K562 (cell line): ENCODE results near the gene SERGEF. TPM values are rescaled to one million over a fixed set of nuclear protein-coding genes. Genes with fewer than 3 reads are reported as not detected.

Source experiments
- ATAC-seq: fragments of 200-7000 bp; cut with Tn5 transposase; 3 replicates; pipeline ENCODE4 v1.9.1; 2020; ENCODE audit warnings: moderate library complexity
- BruUV-seq: library from RNA; stranded (reverse); fragments of 400-500 nt; replicated peaks from 2 replicates; lab custom pipeline; 2021; lab: Mats Ljungman, UMichigan
- CTCF ChIA-PET: fragments of 300-600 bp; formaldehyde crosslinking; extraction: SDS; loops from one replicate; lab custom pipeline; 2021; ENCODE audit warnings: low intra/inter-chr PET ratio; lab: Yijun Ruan, JAX
- POLR2A ChIA-PET: fragments of 300-600, 350-650 bp; sonication (Branson Sonifier 250); formaldehyde crosslinking; extraction: SDS; loops from one replicate; lab custom pipeline; 2021; ENCODE audit warnings: antibody characterized with exemption, inconsistent platforms; lab: Yijun Ruan, JAX
- DNase-seq, 4 experiments: peaks; one replicate each; pipeline versions ENCODE4 v3.0.0 to v3.0.0-alpha.2; 2011 to 2018; ENCODE audit warnings: low spot score in 3 of 4, mixed read lengths in 3 of 4; ENCODE audit errors: extremely low read depth in 1 of 4
- FAIRE-seq: peaks from 2 replicates; lab custom pipeline; 2011; peaks lifted over from hg19 to GRCh38; lab: Jason Lieb, UNC
- H2AFZ ChIP-seq: 2 replicates; pipeline ENCODE4 v1.6.0; 2011; ENCODE audit warnings: low read depth, low read length, control low read depth, inconsistent platforms
- H3K27ac ChIP-seq: fragments of 200-600 bp; 3 replicates; pipeline ENCODE4 v1.8.0; 2011; ENCODE audit warnings: low read depth, mild to moderate bottlenecking, control low read depth, inconsistent platforms, low read length, moderate library complexity, mixed read lengths; ENCODE audit errors: extremely low read depth
- H3K27me3 ChIP-seq, 2 experiments: fragments of 300-600 bp in 1 of 2; 2 replicates in 1 of 2; 3 replicates in 1 of 2; pipeline versions ENCODE4 v1.6.0 to v1.8.0; 2011; ENCODE audit warnings: inconsistent platforms in 2 of 2, low read length in 2 of 2, mild to moderate bottlenecking in 1 of 2, mixed read lengths in 1 of 2, moderate library complexity in 1 of 2; ENCODE audit not compliant: control insufficient read depth in 2 of 2, insufficient read depth in 2 of 2
- H3K36me3 ChIP-seq: fragments of 300-600 bp; 3 replicates; pipeline ENCODE4 v1.8.0; 2011; ENCODE audit warnings: mild to moderate bottlenecking, low read length, inconsistent platforms; ENCODE audit not compliant: control insufficient read depth, insufficient read depth
- H3K4me1 ChIP-seq, 2 experiments: fragments of 200-600 bp in 1 of 2; replicated peaks in 1 of 2; 2 replicates in 1 of 2; 3 replicates in 1 of 2; pipeline versions ENCODE4 v1.5.1 to v1.8.0; 2011; ENCODE audit warnings: inconsistent platforms in 2 of 2, low read length in 2 of 2, mild to moderate bottlenecking in 1 of 2, mixed read lengths in 1 of 2, moderate library complexity in 1 of 2; ENCODE audit not compliant: control insufficient read depth in 2 of 2, insufficient read depth in 2 of 2
- H3K4me2 ChIP-seq: 2 replicates; pipeline ENCODE4 v1.6.1; 2011; ENCODE audit warnings: low read length, control low read depth, inconsistent platforms, mixed read lengths; ENCODE audit not compliant: insufficient read depth
- H3K4me3 ChIP-seq: fragments of 200-600 bp; sonication (generic), shearing (Covaris generic); 2 replicates; pipeline ENCODE4 v1.5.1; 2016; ENCODE audit warnings: control low read depth, inconsistent platforms
- H3K79me2 ChIP-seq: fragments of 200-600 bp; 3 replicates; pipeline ENCODE4 v1.8.0; 2011; ENCODE audit warnings: low read length, inconsistent platforms; ENCODE audit not compliant: control insufficient read depth, insufficient read depth
- H3K9ac ChIP-seq, 2 experiments: 2 replicates each; pipeline versions ENCODE4 v1.6.0 to v1.6.1; 2011; ENCODE audit warnings: low read depth in 2 of 2, low read length in 2 of 2, control low read depth in 1 of 2, inconsistent platforms in 1 of 2, mild to moderate bottlenecking in 1 of 2, mixed read lengths in 1 of 2; ENCODE audit not compliant: insufficient read depth in 1 of 2
- H3K9me1 ChIP-seq: one replicate; pipeline ENCODE4 v1.6.0; 2011; ENCODE audit warnings: inconsistent platforms, mild to moderate bottlenecking, low read length, moderate library complexity; ENCODE audit not compliant: control insufficient read depth, insufficient read depth
- H3K9me3 ChIP-seq: replicated peaks from 2 replicates; pipeline ENCODE4 v1.5.1; 2011; ENCODE audit warnings: low read depth, low read length, inconsistent platforms; ENCODE audit not compliant: control insufficient read depth, insufficient read depth
- H4K20me1 ChIP-seq: replicated peaks from 2 replicates; pipeline ENCODE4 v1.6.1; 2011; ENCODE audit warnings: low read length, inconsistent platforms, mixed read lengths; ENCODE audit not compliant: control insufficient read depth, insufficient read depth
- CEBPG ChIP-seq, 3 experiments: fragments of 200-800 bp in 1 of 3; sonication (Bioruptor generic) in 1 of 3; sonication (generic) in 1 of 3; formaldehyde crosslinking in 1 of 3; IDR thresholded peaks in 2 of 3; conservative IDR thresholded peaks in 1 of 3; 2 replicates each; pipeline versions ENCODE4 v1.6.1 to v1.8.0; 2016 to 2022; ENCODE audit warnings: missing compliant biosample characterization in 2 of 3, missing genetic modification characterization in 2 of 3, mild to moderate bottlenecking in 1 of 3, missing genetic modification reagents in 1 of 3
- NKRF ChIP-seq: fragments of 450-650 bp; IDR thresholded peaks from 2 replicates; pipeline ENCODE4 v1.6.1; 2016; ENCODE audit warnings: borderline replicate concordance
- SRSF9 ChIP-seq: fragments of 200-400 bp; formaldehyde crosslinking; IDR thresholded peaks from 2 replicates; pipeline ENCODE4 v1.6.1; 2017; ENCODE audit warnings: low read depth, low read length, borderline replicate concordance
- WGBS: fragments of 100-300 bp; shearing (Covaris generic); methylation state at CpG from one replicate; pipeline ENCODE4 v1.1.6; 2016; ENCODE audit warnings: low coverage, mixed read lengths; ENCODE audit not compliant: insufficient coverage; ENCODE audit errors: missing lambda C conversion rate; 5-methylcytosine and 5-hydroxymethylcytosine counted together
- in situ Hi-C: fragments of 300-500 bp; cut with MboI; formaldehyde crosslinking; loops from 4 replicates; pipeline ENCODE4 v1.15.0; 2018; ENCODE audit warnings: inconsistent platforms, mixed read lengths
- intact Hi-C: fragments of 100-400 bp; cut with micrococcal nuclease; formaldehyde crosslinking; loops from 2 replicates; pipeline ENCODE4 v1.14.2; 2022
- polyA plus RNA-seq, 8 experiments: library from polyadenylated mRNA; depleted of rRNA in 4 of 8; stranded (reverse) in 5 of 8; unstranded in 3 of 8; fragments of >200 nt; fragmentation: Nextera tagmentation in 2 of 8; fragmentation: Illumina TruSeq in 1 of 8; extraction: Ambion mirVana in 2 of 8; extraction: Trizol in 1 of 8; gene quantifications; 2 replicates each; pipeline versions ENCODE4 v1.2.1 to v1.2.3, GENCODE V29; 2011 to 2014; ENCODE audit warnings: inconsistent platforms in 1 of 8, missing spikeins in 1 of 8
- total RNA-seq, 7 experiments: library from RNA; depleted of rRNA in 6 of 7; stranded (reverse); fragments of >200 nt in 6 of 7; fragmentation: Illumina TruSeq in 2 of 7; extraction: Trizol in 2 of 7; gene quantifications; 2 replicates each; pipeline versions ENCODE4 v1.2.1 to v1.2.3, GENCODE V29; 2011 to 2021; ENCODE audit warnings: low replicate concordance in 1 of 7
- TF ChIP-seq, protein P1 (sequence below): sonication (generic); formaldehyde crosslinking; IDR thresholded peaks from 2 replicates; pipeline ENCODE4 v1.9.0; 2022; ENCODE audit warnings: mild to moderate bottlenecking, missing genetic modification reagents

SERGEF gene
- total and polyA plus RNA-seq, 9 of the 15 experiments (the other 6 are each of a cell fraction or from before 2014, with no cell fraction given), result 10.2 to 28.0 (median 19.9) TPM

- H3K4me2 ChIP-seq, result no peak overlapping the region
- no peaks in the 10 kb centered on the region for H3K36me3 ChIP-seq
- no peaks in the 10 kb centered on the region for H4K20me1 ChIP-seq
- TF ChIP-seq CEBPG (CRISPR knock-in tag; IDR thresholded peaks at IDR 0.05) (no peak), CEBPG (tag; conservative IDR thresholded peaks at IDR 0.05 in 1 of 2, IDR thresholded peaks at IDR 0.05 in 1 of 2) (no peak), SRSF9 (no peak), NKRF (no peak)
- TF ChIP-seq, protein P1, sequence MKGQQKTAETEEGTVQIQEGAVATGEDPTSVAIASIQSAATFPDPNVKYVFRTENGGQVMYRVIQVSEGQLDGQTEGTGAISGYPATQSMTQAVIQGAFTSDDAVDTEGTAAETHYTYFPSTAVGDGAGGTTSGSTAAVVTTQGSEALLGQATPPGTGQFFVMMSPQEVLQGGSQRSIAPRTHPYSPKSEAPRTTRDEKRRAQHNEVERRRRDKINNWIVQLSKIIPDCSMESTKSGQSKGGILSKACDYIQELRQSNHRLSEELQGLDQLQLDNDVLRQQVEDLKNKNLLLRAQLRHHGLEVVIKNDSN (CRISPR knock-in tag), result peak; percentile 32; the same call in 1 of the 2 replicates
- no peaks in the 10 kb centered on the region; a peak in 1 of 5 replicates for H3K27me3 ChIP-seq
- ATAC-seq (no peak), DNase-seq (no peak), FAIRE-seq (no peak)
- H3K9me3 ChIP-seq, result no peaks in the 10 kb centered on the region
- ChIA-PET CTCF (no interaction called here), POLR2A (no interaction called here)
- intact Hi-C loops (no loop called here), in situ Hi-C loops (no loop called here)
- BruUV-seq, result no TSS peak
- no peak overlapping the region for H3K9ac ChIP-seq
- H3K4me3 ChIP-seq, result no peak overlapping the region
- no peak overlapping the region for H2AFZ ChIP-seq
- WGBS, result 13% methylated on average over 2 of the region's 2 CpGs
- no peaks in the 10 kb centered on the region for H3K79me2 ChIP-seq
- no peaks in the 10 kb centered on the region for H3K4me1 ChIP-seq
- no peaks in the 10 kb centered on the region for H3K9me1 ChIP-seq
- no peak overlapping the region for H3K27ac ChIP-seq
Observed at GRCh38 chr11:18061351-18061750, 48.5 kb upstream of the SERGEF start.
